Glomerular visceral epithelial cell (primary cell): ENCODE measurements around the gene NR2F6.
"Not testable (repeated sequence)": the region's sequence is repeated elsewhere in the genome, so short reads cannot be mapped to it uniquely, and the experiment has no call there.

ENCODE experiments used
- DNase-seq: peaks from one replicate; pipeline ENCODE4 v3.0.0-alpha.2; 2016; ENCODE audit errors: extremely low spot score

The NR2F6 gene

GRCh38 chr19:17245535-17245984 is at the start of gene NR2F6:
Gene NR2F6, minus strand, starts transcription at chr19:17245919. Its CDS starts 699 bp downstream, at chr19:17245220.
- DNase-seq: no peak

- no peak for DNase-seq
These were observed 48.6 kb upstream of the NR2F6 start for GRCh38 chr19:17294051-17294891.

GRCh38 chr19:17293605-17294004 is 47.9 kb upstream of the NR2F6 start:
- no peak for DNase-seq

- peak; percentile 82 for DNase-seq
These were observed 46.8 kb upstream of the NR2F6 start for GRCh38 chr19:17292301-17293074.

GRCh38 chr19:17289489-17289888 is 43.8 kb upstream of the NR2F6 start:
- DNase-seq: peak; percentile 57

GRCh38 chr19:17286752-17287151 is 41.0 kb upstream of the NR2F6 start:
- no peak for DNase-seq

GRCh38 chr19:17286263-17286662 is 40.5 kb upstream of the NR2F6 start:
- no peak for DNase-seq

GRCh38 chr19:17285415-17286135 is 39.9 kb upstream of the NR2F6 start:
- no peak for DNase-seq

GRCh38 chr19:17283504-17283996 is 37.8 kb upstream of the NR2F6 start:
- no peak for DNase-seq

GRCh38 chr19:17282488-17283125 is 36.9 kb upstream of the NR2F6 start:
- peak; percentile 89 for DNase-seq

GRCh38 chr19:17281391-17282304 is 35.9 kb upstream of the NR2F6 start, which contains the start of gene ANKLE1:
Gene ANKLE1, plus strand, starts transcription at chr19:17281901. Its CDS starts 20 bp downstream, at chr19:17281921.
- DNase-seq: no peak

- DNase-seq: no peak
These were observed 33.7 kb upstream of the NR2F6 start for GRCh38 chr19:17279436-17279835.

GRCh38 chr19:17275441-17276175 is 29.9 kb upstream of the NR2F6 start:
- DNase-seq: no peak

GRCh38 chr19:17274892-17275291 is 29.2 kb upstream of the NR2F6 start:
- not testable (repeated sequence) for DNase-seq

GRCh38 chr19:17268754-17269153 is 23.0 kb upstream of the NR2F6 start:
- DNase-seq: no peak

- DNase-seq: peak; percentile 99
These were observed 21.5 kb upstream of the NR2F6 start, which contains the start of gene BABAM1 for GRCh38 chr19:17266975-17267788. Gene BABAM1, plus strand, starts transcription at chr19:17267443. Its CDS starts 1,364 bp downstream, at chr19:17268807.

GRCh38 chr19:17266589-17266974 is 20.9 kb upstream of the NR2F6 start:
- no peak for DNase-seq

- DNase-seq: no peak
These were observed 20.3 kb upstream of the NR2F6 start for GRCh38 chr19:17266026-17266425.

- DNase-seq: no peak
These were observed 18.9 kb upstream of the NR2F6 start, which contains the start of gene USHBP1 for GRCh38 chr19:17264641-17264979. Gene USHBP1, minus strand, starts transcription at chr19:17264745. Its CDS starts 446 bp downstream, at chr19:17264299.
